H1 (cell line): Measurements from ENCODE around the gene BEX2. TPM values are rescaled to one million over a fixed set of nuclear protein-coding genes. Genes with fewer than 3 reads are reported as not detected.
A peak's percentile ranks its signal among the peaks of the same experiment; 100 is the strongest.

Experiments used
- CTCF ChIA-PET: fragments of 300-600 bp; sonication (Branson Sonifier 250); formaldehyde crosslinking; loops from one replicate; lab custom pipeline; 2021; ENCODE audit not compliant: partially characterized antibody; lab: Charles Lee
- POLR2A ChIA-PET: fragments of 300-600 bp; sonication (Branson Sonifier 250); formaldehyde crosslinking; loops from one replicate; lab custom pipeline; 2021; ENCODE audit warnings: inconsistent platforms; ENCODE audit not compliant: partially characterized antibody; lab: Charles Lee
- DNase-seq, 2 experiments: peaks; one replicate each; pipeline versions ENCODE4 v3.0.0 to v3.0.0-alpha.2; 2010 to 2022; ENCODE audit warnings: low spot score in 2 of 2, low read depth in 1 of 2, mixed read lengths in 1 of 2
- FAIRE-seq: peaks from 2 replicates; lab custom pipeline; 2011; peaks lifted over from hg19 to GRCh38; lab: Jason Lieb, UNC
- H2AFZ ChIP-seq: 2 replicates; pipeline ENCODE4 v1.8.1; 2012; ENCODE audit warnings: low read length, inconsistent platforms
- H2AK5ac ChIP-seq: 2 replicates; pipeline ENCODE4 v1.6.1; 2013; ENCODE audit warnings: low read depth, low read length
- H2BK120ac ChIP-seq: replicated peaks from 2 replicates; pipeline ENCODE3; 2013; ENCODE audit warnings: low read depth, low read length, inconsistent platforms
- H2BK12ac ChIP-seq: 2 replicates; pipeline ENCODE4 v1.6.1; 2013; ENCODE audit warnings: low read depth, low read length
- H2BK15ac ChIP-seq: 2 replicates; pipeline ENCODE4 v1.6.1; 2013; ENCODE audit warnings: low read length
- H2BK20ac ChIP-seq: 2 replicates; pipeline ENCODE4 v1.6.1; 2013; ENCODE audit warnings: low read length
- H2BK5ac ChIP-seq: 2 replicates; pipeline ENCODE4 v1.6.1; 2013; ENCODE audit warnings: low read depth, low read length
- H3K14ac ChIP-seq: 2 replicates; pipeline ENCODE4 v1.6.1; 2013; ENCODE audit warnings: inconsistent platforms; ENCODE audit not compliant: insufficient read length
- H3K18ac ChIP-seq: 2 replicates; pipeline ENCODE4 v1.6.1; 2013; ENCODE audit warnings: low read length; ENCODE audit errors: extremely low read depth
- H3K23ac ChIP-seq: 2 replicates; pipeline ENCODE4 v1.6.1; 2013; ENCODE audit warnings: inconsistent platforms; ENCODE audit not compliant: insufficient read length
- H3K23me2 ChIP-seq: 2 replicates; pipeline ENCODE4 v1.6.1; 2013; ENCODE audit warnings: low read depth, low read length
- H3K27ac ChIP-seq: 2 replicates; pipeline ENCODE4 v1.6.1; 2011; ENCODE audit warnings: low read depth, low read length, inconsistent platforms
- H3K27me3 ChIP-seq, 4 experiments: replicated peaks in 1 of 4; 1 replicate in 1 of 4; 2 replicates in 3 of 4; pipeline versions ENCODE4 v1.6.1 to v1.8.1; 2011 to 2013; ENCODE audit warnings: low read length in 3 of 4, mild to moderate bottlenecking in 3 of 4, inconsistent platforms in 2 of 4, mixed read lengths in 2 of 4, moderate library complexity in 1 of 4; ENCODE audit not compliant: control insufficient read depth in 3 of 4, insufficient read depth in 3 of 4; ENCODE audit errors: extremely low read depth in 1 of 4
- H3K36me3 ChIP-seq, 4 experiments: 2 replicates each; pipeline versions ENCODE4 v1.6.1 to v1.8.1; 2011 to 2013; ENCODE audit warnings: mild to moderate bottlenecking in 4 of 4, low read length in 3 of 4, moderate library complexity in 2 of 4, control low read depth in 1 of 4, inconsistent platforms in 1 of 4; ENCODE audit not compliant: insufficient read depth in 4 of 4, control insufficient read depth in 2 of 4
- H3K4ac ChIP-seq: replicated peaks from 2 replicates; pipeline ENCODE3; 2013; ENCODE audit warnings: low read length, low read depth, mixed read lengths, inconsistent platforms; ENCODE audit not compliant: insufficient read length
- H3K4me1 ChIP-seq, 4 experiments: replicated peaks in 1 of 4; 1 replicate in 1 of 4; 2 replicates in 3 of 4; pipeline versions ENCODE4 v1.6.1 to v1.8.1; 2011 to 2013; ENCODE audit warnings: low read length in 3 of 4, inconsistent platforms in 2 of 4, mixed read lengths in 1 of 4; ENCODE audit not compliant: insufficient read depth in 4 of 4, control insufficient read depth in 3 of 4
- H3K4me2 ChIP-seq, 2 experiments: 2 replicates each; pipeline versions ENCODE4 v1.6.1 to v1.8.1; 2011 to 2013; ENCODE audit warnings: low read depth in 2 of 2, low read length in 2 of 2, control low read depth in 1 of 2, inconsistent platforms in 1 of 2, mild to moderate bottlenecking in 1 of 2; ENCODE audit not compliant: insufficient read depth in 1 of 2
- H3K4me3 ChIP-seq, 4 experiments: fragments of 200-600, 300-600 bp in 1 of 4; sonication (generic), shearing (Covaris generic), sonication (Bioruptor Twin) in 1 of 4; 2 replicates each; pipeline versions ENCODE4 v1.5.1 to v1.8.1; 2011 to 2016; ENCODE audit warnings: low read length in 4 of 4, low read depth in 3 of 4, control low read depth in 2 of 4, inconsistent platforms in 2 of 4, mild to moderate bottlenecking in 2 of 4, mixed read lengths in 1 of 4, moderate library complexity in 1 of 4; ENCODE audit not compliant: insufficient read depth in 2 of 4; ENCODE audit errors: extremely low read depth in 1 of 4
- H3K56ac ChIP-seq: replicated peaks from 2 replicates; pipeline ENCODE3; 2013; ENCODE audit warnings: low read depth, mild to moderate bottlenecking, mixed read lengths, low read length, inconsistent platforms; ENCODE audit not compliant: insufficient read length
- H3K79me1 ChIP-seq: 2 replicates; pipeline ENCODE4 v1.6.1; 2013; ENCODE audit warnings: low read depth, low read length, control low read depth
- H3K79me2 ChIP-seq, 2 experiments: 2 replicates each; pipeline versions ENCODE4 v1.6.1 to v1.8.1; 2012 to 2013; ENCODE audit warnings: low read length in 2 of 2, mild to moderate bottlenecking in 2 of 2, inconsistent platforms in 1 of 2; ENCODE audit not compliant: insufficient read depth in 2 of 2, control insufficient read depth in 1 of 2
- H3K9ac ChIP-seq, 4 experiments: replicated peaks in 1 of 4; 1 replicate in 1 of 4; 2 replicates in 3 of 4; pipeline versions ENCODE4 v1.6.1 to v1.8.1; 2011 to 2013; ENCODE audit warnings: low read depth in 3 of 4, low read length in 3 of 4, control low read depth in 2 of 4, mild to moderate bottlenecking in 2 of 4, moderate library complexity in 2 of 4, inconsistent platforms in 1 of 4; ENCODE audit errors: extremely low read depth in 1 of 4
- H3K9me3 ChIP-seq, 2 experiments: 2 replicates each; pipeline versions ENCODE4 v1.6.1 to v1.8.1; 2012 to 2013; ENCODE audit warnings: mild to moderate bottlenecking in 2 of 2, moderate library complexity in 2 of 2, control low read depth in 1 of 2, inconsistent platforms in 1 of 2, low read depth in 1 of 2, low read length in 1 of 2, mixed read lengths in 1 of 2; ENCODE audit not compliant: insufficient read depth in 2 of 2
- H4K20me1 ChIP-seq, 2 experiments: replicated peaks in 1 of 2; 2 replicates each; pipeline versions ENCODE3 to v1.8.1; 2011 to 2013; ENCODE audit warnings: inconsistent platforms in 2 of 2, low read length in 2 of 2, mild to moderate bottlenecking in 1 of 2; ENCODE audit not compliant: insufficient read depth in 2 of 2, control insufficient read depth in 1 of 2
- H4K5ac ChIP-seq: 2 replicates; pipeline ENCODE4 v1.6.1; 2013; ENCODE audit warnings: low read length, low read depth, mixed read lengths, inconsistent platforms; ENCODE audit not compliant: insufficient read length
- H4K8ac ChIP-seq: 2 replicates; pipeline ENCODE4 v1.8.0; 2013; ENCODE audit warnings: mild to moderate bottlenecking, moderate library complexity, low read length, inconsistent platforms; ENCODE audit not compliant: insufficient read depth; ENCODE audit errors: extremely low read depth
- H4K91ac ChIP-seq: replicated peaks from 2 replicates; pipeline ENCODE3; 2013; ENCODE audit warnings: low read length, mixed read lengths, inconsistent platforms; ENCODE audit not compliant: insufficient read length
- ATF2 ChIP-seq: IDR thresholded peaks from 2 replicates; pipeline ENCODE4 v1.6.1; 2012; ENCODE audit warnings: low read length, inconsistent platforms
- POLR2A ChIP-seq, 2 experiments: IDR thresholded peaks; 1 replicate in 1 of 2; 2 replicates in 1 of 2; pipeline ENCODE4 v1.6.1; 2011; ENCODE audit warnings: low read depth in 2 of 2, low read length in 2 of 2, mild to moderate bottlenecking in 2 of 2; ENCODE audit errors: control extremely low read depth in 1 of 2
- TEAD4 ChIP-seq: IDR thresholded peaks from 2 replicates; pipeline ENCODE4 v1.6.1; 2012; ENCODE audit warnings: low read depth, low read length, inconsistent platforms, mixed read lengths
- WGBS, 2 experiments: shearing (Covaris generic) in 1 of 2; methylation state at CpG; one replicate each; pipeline versions ENCODE4 v1.1.6 to v1.1.7; 2013 to 2015; ENCODE audit warnings: low lambda C conversion rate in 2 of 2, mixed read lengths in 2 of 2, inconsistent platforms in 1 of 2, low coverage in 1 of 2, missing lambda C conversion rate in 1 of 2; ENCODE audit not compliant: insufficient replicate concordance in 2 of 2, insufficient coverage in 1 of 2, insufficient read length in 1 of 2; ENCODE audit errors: extremely low coverage in 1 of 2, missing lambda C conversion rate in 1 of 2; 5-methylcytosine and 5-hydroxymethylcytosine counted together
- polyA plus RNA-seq, 7 experiments: library from polyadenylated mRNA; depleted of rRNA in 3 of 7; stranded (reverse) in 5 of 7; unstranded in 2 of 7; fragments of >200 nt in 5 of 7; fragments of 200-250 nt in 2 of 7; gene quantifications; 1 replicate in 5 of 7; 2 replicates in 1 of 7; 4 replicates in 1 of 7; pipeline versions ENCODE4 v1.2.1 to v1.2.3, GENCODE V29; 2011 to 2013; ENCODE audit warnings: missing spikeins in 2 of 7, mixed read lengths in 2 of 7
- total RNA-seq: library from RNA; stranded (reverse); fragmentation: NEBNext Ultra II Directional; extraction: Animal tissue kit (Norgen Biotek cat#: 25700); gene quantifications from 2 replicates; pipeline ENCODE4 v1.2.1, GENCODE V29; 2021
- TF ChIP-seq, protein P1 (sequence below): IDR thresholded peaks from 2 replicates; pipeline ENCODE4 v1.6.1; 2012; ENCODE audit warnings: inconsistent platforms
- TF ChIP-seq, protein P2 (sequence below): IDR thresholded peaks from 2 replicates; pipeline ENCODE4 v1.6.1; 2011; ENCODE audit warnings: low read length, improper control_type of control experiment

Gene BEX2
- total and polyA plus RNA-seq, 2 of the 8 experiments (the other 6 are each of a cell fraction or from before 2014, with no cell fraction given): 53.8 to 60.2 TPM

DNA sequence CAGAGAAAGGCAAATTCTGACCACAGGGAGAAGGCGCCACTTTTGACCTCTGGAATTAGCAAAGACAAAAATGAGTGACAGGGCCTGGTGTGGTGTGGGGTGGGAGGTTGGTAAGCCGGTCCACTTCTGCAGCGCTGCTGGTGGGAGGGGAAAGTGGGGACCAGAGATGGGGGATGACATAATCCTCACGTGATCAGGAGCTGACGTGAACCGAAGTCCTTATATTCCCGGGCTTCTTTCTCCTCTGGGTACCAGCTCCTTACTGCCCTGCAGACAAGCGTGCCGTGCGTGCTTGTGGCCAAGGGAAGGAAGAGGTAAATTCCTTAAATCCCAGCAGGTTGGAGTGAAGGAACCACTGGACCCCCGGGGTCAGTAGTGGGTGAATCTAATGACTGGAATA, 19.2 kb upstream of the BEX2 start, which contains the start of gene TCEAL7:
Gene TCEAL7 (plus strand): TSS at position 249 of the 400 bp plus-strand sequence. CDS start 1,165 bp downstream, outside the sequence.
- TF ChIP-seq, protein P1, sequence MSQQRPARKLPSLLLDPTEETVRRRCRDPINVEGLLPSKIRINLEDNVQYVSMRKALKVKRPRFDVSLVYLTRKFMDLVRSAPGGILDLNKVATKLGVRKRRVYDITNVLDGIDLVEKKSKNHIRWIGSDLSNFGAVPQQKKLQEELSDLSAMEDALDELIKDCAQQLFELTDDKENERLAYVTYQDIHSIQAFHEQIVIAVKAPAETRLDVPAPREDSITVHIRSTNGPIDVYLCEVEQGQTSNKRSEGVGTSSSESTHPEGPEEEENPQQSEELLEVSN: no peak
- TF ChIP-seq ATF2 (0 out of 2 replicates have a peak, but pooled peaks have one; percentile 34), TEAD4 (no peak), POLR2A (IDR thresholded peaks at IDR 0.05; ENCODE audit: control extremely low read depth in 1 of 2, low read depth in 2 of 2, low read length in 2 of 2) (0 out of 3 replicates have a peak, but pooled peaks of 1 of the 2 experiments have one; percentile 23)
- TF ChIP-seq, protein P2, sequence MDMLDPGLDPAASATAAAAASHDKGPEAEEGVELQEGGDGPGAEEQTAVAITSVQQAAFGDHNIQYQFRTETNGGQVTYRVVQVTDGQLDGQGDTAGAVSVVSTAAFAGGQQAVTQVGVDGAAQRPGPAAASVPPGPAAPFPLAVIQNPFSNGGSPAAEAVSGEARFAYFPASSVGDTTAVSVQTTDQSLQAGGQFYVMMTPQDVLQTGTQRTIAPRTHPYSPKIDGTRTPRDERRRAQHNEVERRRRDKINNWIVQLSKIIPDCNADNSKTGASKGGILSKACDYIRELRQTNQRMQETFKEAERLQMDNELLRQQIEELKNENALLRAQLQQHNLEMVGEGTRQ: peak; percentile 66
- no peak within 1 kb of the TSS for H3K56ac ChIP-seq
- H3K4ac ChIP-seq: no peak within 1 kb of the TSS
- H3K9me3 ChIP-seq: no peaks in the 10 kb centered on the region
- H3K27me3 ChIP-seq: no peaks in the 10 kb centered on the region
- no peak within 1 kb of the TSS for H2BK20ac ChIP-seq
- no peak within 1 kb of the TSS for H2BK12ac ChIP-seq
- H3K23me2 ChIP-seq: peaks cover 5% of the 10 kb centered on the region; the same call in 1 of the 2 replicates
- no peak for DNase-seq
- no peak within 1 kb of the TSS for H3K27ac ChIP-seq
- peak within 1 kb of the TSS; percentile 35; the same call in 1 of the 2 replicates for H4K8ac ChIP-seq
- H4K5ac ChIP-seq: peak within 1 kb of the TSS; percentile 33
- ChIA-PET CTCF (interaction anchor here (1.7 to 1.9 kb wide), 2 partner anchors 119 to 135 kb away, joined by 5 to 6 read pairs; no protein-coding TSS in a partner anchor), POLR2A (interaction anchor here (0.6 to 2.2 kb wide), 4 partner anchors 19 to 317 kb away, joined by 3 to 8 read pairs (median 5); partner anchors contain the start of gene BEX2)
- peak within 1 kb of the TSS; percentile 88 for H2AFZ ChIP-seq
- H3K4me3 ChIP-seq: peak within 1 kb of the TSS; percentile 33 to 61 (median 40); a peak in 7 of 8 replicates
- H3K4me1 ChIP-seq: peaks cover 0 to 4% (median 0%) of the 10 kb centered on the region in 4 experiments; a peak in 1 of 7 replicates
- peak within 1 kb of the TSS in 2 of 4 experiments; percentile 8 to 30; a peak in 2 of 7 replicates for H3K9ac ChIP-seq
- peak within 1 kb of the TSS; percentile 78 to 96 for H3K4me2 ChIP-seq
- H3K79me2 ChIP-seq: no peaks in the 10 kb centered on the region
- peak within 1 kb of the TSS; percentile 54 for H2BK120ac ChIP-seq
- H4K91ac ChIP-seq: no peak within 1 kb of the TSS
- WGBS, 2 experiments: 50% methylated on average over 2 of the region's 11 CpGs; no CpG with 5 or more reads in 1 of the 2 experiments
- H3K18ac ChIP-seq: no peak within 1 kb of the TSS; the same call in 1 of the 2 replicates
- no peak for FAIRE-seq
- no peak within 1 kb of the TSS for H2AK5ac ChIP-seq
- H3K14ac ChIP-seq: no peak within 1 kb of the TSS
- H2BK15ac ChIP-seq: no peak within 1 kb of the TSS
- no peaks in the 10 kb centered on the region for H3K79me1 ChIP-seq
- H3K23ac ChIP-seq: no peak within 1 kb of the TSS
- no peaks in the 10 kb centered on the region for H4K20me1 ChIP-seq
- H2BK5ac ChIP-seq: no peak within 1 kb of the TSS
- H3K36me3 ChIP-seq: no peaks in the 10 kb centered on the region
